ENCODE results near the gene NOX5.

The NOX5 gene

GRCh38 chr15:68991723-68992122 lies 22.8 kb upstream of the NOX5 start:
- no peak for DNase-seq (ENCODE audit: low spot score)

DNA sequence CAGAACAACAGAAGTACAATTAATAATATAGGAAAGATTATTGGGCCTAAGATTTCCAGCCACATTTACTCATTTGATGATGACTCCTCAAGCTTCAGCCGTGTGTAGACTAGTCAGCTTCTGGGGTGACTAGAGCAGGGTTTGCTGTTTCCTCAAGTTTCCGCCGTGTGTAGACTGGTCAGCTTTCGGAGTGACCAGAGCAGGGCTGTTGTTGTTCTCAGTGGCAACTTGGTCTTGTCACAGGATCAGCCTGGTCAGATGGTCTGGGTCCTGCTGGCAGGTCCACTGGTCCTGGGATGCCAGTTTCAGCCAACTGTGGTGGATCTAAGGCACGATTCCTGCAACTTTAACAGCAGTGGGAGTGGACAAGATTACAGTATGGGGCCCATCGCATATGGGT lies 21.8 kb upstream of the NOX5 start:
- DNase-seq (ENCODE audit: low spot score), result no peak

GRCh38 chr15:68993276-68993675 lies 21.2 kb upstream of the NOX5 start:
- DNase-seq (ENCODE audit: low spot score), result no peak

DNA sequence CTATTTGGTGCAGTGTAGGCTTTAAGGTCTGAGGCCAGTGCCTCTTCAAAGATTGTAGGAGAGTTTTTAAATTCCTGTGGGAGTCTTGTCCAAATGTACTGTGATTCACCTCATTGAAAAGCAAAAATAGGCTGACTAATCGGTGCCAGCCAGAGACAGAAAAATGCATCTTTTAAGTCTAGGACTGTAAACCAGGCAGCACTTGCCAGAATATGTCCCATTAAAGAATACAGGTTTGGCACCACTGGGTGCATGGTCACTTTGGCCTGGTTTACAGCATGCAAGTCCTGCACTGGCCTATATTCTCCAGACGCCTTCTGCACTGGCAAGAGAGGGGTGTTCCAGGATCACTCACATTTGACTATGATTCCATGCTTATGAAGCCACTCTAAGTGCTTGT lies 20.3 kb upstream of the NOX5 start:
- no peak for DNase-seq (ENCODE audit: low spot score)

GRCh38 chr15:68994981-68995761 lies 19.3 kb upstream of the NOX5 start:
- DNase-seq (ENCODE audit: low spot score), result no peak

- DNase-seq (ENCODE audit: low spot score), result no peak
Measured at GRCh38 chr15:68997050-68997449, 17.4 kb upstream of the NOX5 start.

GRCh38 chr15:68997930-68998777 lies 16.3 kb upstream of the NOX5 start:
- no peak for DNase-seq (ENCODE audit: low spot score)

DNA sequence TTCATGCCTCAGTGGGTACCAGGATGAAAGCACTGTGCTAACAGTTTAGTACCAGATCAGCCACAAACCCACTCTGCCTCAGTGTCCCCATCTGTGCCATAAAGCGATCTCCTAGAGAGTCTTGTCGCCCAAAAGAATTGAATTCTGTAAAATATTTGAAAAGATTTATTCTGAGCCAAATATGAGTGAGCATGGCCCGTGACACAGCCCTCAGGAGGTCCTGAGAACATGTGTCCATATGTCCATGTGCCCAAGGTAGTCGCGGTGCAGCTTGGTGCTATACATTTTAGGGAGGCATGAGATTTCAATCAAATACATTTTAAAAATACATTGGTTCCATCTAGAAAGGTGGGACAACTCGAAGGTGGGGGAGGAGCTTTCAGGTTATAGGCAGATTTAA lies 15.4 kb upstream of the NOX5 start:
- DNase-seq (ENCODE audit: low spot score), result no peak

GRCh38 chr15:69000091-69000490 lies 14.4 kb upstream of the NOX5 start:
- no peak for DNase-seq (ENCODE audit: low spot score)

DNA sequence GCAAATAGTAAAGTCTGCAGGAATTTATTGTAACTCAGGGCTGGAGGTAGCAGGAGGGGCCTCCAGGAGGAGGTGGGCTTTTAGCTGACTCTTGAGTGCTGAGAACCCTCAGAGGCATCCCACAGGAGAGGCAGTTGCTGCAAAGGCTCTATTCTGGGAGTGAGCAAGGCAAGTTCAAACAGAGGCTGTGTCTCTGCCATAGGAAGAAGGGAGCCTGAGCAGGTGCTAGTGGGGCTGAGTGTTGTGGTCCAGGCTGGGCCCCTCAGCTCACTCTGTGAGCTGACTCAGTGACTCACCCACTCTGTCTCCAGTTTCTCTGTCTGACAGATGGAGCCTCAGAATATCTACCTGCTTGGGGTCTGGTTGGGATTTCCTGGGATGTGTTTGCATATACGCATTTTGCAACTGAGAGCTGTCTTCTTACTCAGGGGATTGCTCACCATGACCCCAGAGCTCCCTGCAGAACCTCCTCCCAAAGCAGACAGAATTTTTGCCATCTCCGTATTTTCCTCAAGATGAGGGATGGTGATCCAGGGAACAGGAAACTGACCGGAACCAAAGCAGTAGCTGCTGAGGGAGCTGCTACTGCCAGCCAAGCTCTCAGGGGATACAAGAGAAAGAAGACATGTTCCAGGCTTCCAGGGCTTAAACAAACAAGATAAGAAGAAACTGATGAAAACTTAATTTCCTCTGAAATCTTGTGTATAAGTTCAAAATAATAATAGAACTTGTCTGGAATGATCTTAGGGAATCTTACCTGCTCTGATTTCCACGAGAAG lies 13.6 kb upstream of the NOX5 start:
- no peak for DNase-seq (ENCODE audit: low spot score)

GRCh38 chr15:69002783-69003182 lies 11.7 kb upstream of the NOX5 start:
- DNase-seq (ENCODE audit: low spot score), result no peak

- no peak for DNase-seq (ENCODE audit: low spot score)
Measured at GRCh38 chr15:69004011-69004410, 10.5 kb upstream of the NOX5 start.

DNA sequence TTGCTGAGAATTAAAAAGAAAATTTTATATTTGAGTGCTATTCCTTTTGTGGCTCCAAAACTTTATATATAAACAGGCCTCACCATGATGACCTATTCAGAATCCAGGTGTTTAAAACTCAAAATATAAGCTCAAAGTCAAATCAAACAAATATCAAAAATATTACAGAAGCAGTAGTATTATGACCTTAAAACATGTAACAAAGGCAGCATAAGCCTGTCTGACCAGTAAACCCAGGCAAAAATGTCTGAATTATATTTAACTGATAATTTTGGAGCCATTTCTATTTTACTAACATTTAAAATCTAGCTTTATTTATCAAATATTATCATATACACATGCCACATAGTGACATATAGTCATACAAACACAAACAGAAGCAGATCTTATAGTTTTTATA lies 6.4 kb upstream of the NOX5 start:
- DNase-seq (ENCODE audit: low spot score), result no peak

- DNase-seq (ENCODE audit: low spot score), result no peak
Measured at GRCh38 chr15:69009341-69009740, 5.2 kb upstream of the NOX5 start.

DNA sequence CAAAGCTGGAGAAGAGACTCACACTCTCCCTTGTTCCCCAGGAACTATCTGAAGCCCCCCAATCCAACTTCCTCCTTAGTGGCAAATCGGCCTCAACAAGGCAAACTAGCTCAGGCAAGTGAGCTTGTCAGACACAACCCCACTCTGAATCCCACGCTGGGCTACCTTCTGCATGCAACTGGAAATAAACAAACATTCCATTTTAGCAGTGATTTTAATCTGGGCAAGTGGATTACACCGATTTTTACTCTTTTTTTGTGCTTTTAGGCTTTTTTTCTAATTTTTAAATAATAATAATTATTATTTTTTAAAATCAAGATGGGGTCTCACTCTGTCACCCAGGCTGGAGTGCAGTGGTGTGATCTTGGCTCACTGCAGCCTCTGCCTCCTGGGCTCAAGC lies 2.9 kb upstream of the NOX5 start:
- DNase-seq (ENCODE audit: low spot score), result no peak

DNA sequence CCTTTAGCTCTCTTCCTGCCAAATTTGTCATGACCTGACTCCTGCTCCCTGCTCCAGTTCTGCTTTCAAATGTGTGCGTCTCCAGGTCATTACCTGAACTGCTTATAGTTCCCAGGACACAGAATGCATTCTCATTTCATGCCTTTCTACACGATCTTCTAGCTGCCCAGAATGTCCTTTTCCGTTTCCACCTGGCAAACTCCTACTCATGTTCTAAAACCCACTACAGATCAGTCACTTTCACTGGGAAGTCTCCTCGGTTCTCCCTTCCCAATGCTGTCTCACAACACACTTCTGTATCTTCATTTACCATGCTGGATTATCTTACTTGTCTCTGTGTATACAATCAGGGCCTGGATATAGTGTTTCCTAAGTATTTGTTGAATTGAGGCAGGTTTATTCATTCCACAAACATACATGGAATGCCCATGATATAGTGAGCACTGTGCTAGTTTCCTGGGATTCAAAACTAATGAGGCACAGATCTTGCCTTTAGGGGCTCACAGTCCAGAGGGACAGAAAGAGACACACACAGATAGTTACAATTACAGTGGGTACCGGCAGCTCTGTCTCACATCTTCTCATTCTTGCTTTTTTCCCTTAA lies 1.6 kb upstream of the NOX5 start:
- no peak for DNase-seq (ENCODE audit: low spot score)

- no peak for DNase-seq (ENCODE audit: low spot score)
Measured at GRCh38 chr15:69013726-69014406, 629 bp upstream of the NOX5 start.

- DNase-seq (ENCODE audit: low spot score), result no peak
Measured at GRCh38 chr15:69015591-69015990, 1.1 kb downstream of the NOX5 start.

DNA sequence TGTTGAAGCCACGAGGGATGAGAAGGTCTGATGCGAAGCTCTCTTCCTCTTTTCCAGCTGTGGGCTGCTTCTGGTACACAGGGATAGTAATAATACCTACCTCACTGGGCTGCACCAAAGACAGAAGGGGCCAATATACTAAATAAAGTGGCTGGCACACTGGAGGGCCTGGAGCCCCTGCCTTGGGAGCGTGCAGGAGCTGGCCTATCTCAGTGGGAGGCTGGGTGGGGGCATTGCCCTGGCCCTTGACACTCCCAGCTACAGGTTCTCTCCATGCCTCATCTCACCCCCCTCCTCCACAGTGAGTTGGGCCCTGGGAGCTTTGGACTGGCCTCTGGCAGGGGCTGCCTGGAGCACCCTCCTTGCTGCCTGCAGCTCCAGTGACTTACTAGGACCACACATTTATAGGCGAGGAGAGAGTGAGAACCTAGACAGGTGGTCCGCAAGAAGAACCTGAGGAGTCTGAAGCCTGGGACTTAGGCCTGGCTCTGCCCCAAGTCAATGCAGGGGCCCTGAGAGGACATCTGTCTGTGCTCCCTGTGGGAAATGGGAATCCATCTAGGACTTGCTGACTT lies 1.6 kb downstream of the NOX5 start:
- DNase-seq (ENCODE audit: low spot score), result no peak

DNA sequence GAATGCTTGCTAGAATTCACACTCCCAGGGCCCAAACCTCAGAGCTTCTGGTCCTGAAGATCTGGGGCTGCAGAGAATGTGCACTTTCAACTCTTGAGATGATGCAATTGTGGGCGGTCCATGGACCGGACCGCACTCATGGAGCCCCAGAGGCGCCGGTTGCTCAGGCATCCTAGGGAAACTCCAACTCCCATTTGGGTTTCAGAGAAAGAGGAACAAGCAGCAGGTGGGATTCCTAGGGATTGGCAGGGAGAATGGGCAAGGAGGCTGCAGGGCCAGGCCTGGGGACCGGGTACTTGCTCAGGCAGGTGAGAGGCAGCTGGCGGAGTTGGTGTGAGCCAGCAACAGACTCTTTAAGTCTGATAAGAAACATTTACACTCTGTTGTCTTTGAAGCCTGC lies 3.5 kb downstream of the NOX5 start:
- DNase-seq (ENCODE audit: low spot score), result no peak

GRCh38 chr15:69018951-69019350 lies 4.5 kb downstream of the NOX5 start:
- DNase-seq (ENCODE audit: low spot score), result no peak
